Bone marrow (tissue), 2 donors: ENCODE data around the gene EVA1C.
"Not testable (repeated sequence)": the region's sequence is repeated elsewhere in the genome, so short reads cannot be mapped to it uniquely, and the experiment has no call there.

Source experiments
- DNase-seq, 2 donors: peaks; one replicate each; lab custom pipeline; 2025; lab: John Stamatoyannopoulos, UW

The EVA1C gene

GRCh38 chr21:32462564-32462963, 50.1 kb downstream of the EVA1C start:
- not testable (repeated sequence) for DNase-seq

GRCh38 chr21:32463367-32463766, 50.9 kb downstream of the EVA1C start:
- DNase-seq, result no peak

GRCh38 chr21:32463889-32464300, 51.4 kb downstream of the EVA1C start:
- DNase-seq, result no peak

- no peak for DNase-seq
These were observed 54.8 kb downstream of the EVA1C start for GRCh38 chr21:32467291-32467690.

GRCh38 chr21:32468681-32469111, 56.2 kb downstream of the EVA1C start:
- DNase-seq, result no peak

- DNase-seq, result no peak
These were observed 57.1 kb downstream of the EVA1C start for GRCh38 chr21:32469628-32470027.

GRCh38 chr21:32470206-32470605, 57.7 kb downstream of the EVA1C start:
- DNase-seq, result no peak

GRCh38 chr21:32472890-32473765, 60.6 kb downstream of the EVA1C start:
- no peak for DNase-seq

- no peak for DNase-seq
These were observed 61.9 kb downstream of the EVA1C start for GRCh38 chr21:32474179-32475059.

GRCh38 chr21:32475162-32475812, 62.8 kb downstream of the EVA1C start:
- no peak for DNase-seq

GRCh38 chr21:32476661-32477423, 64.3 kb downstream of the EVA1C start:
- no peak for DNase-seq

GRCh38 chr21:32477424-32477745, 64.9 kb downstream of the EVA1C start:
- DNase-seq, result no peak

- DNase-seq, result no peak
These were observed 69.4 kb downstream of the EVA1C start for GRCh38 chr21:32481875-32482408.

- DNase-seq, result no peak
These were observed 70.2 kb downstream of the EVA1C start for GRCh38 chr21:32482565-32483292.

- no peak for DNase-seq
These were observed 70.7 kb downstream of the EVA1C start for GRCh38 chr21:32483293-32483595.

- no peak for DNase-seq
These were observed 72.3 kb downstream of the EVA1C start for GRCh38 chr21:32484706-32485380.

GRCh38 chr21:32492376-32492775, 79.9 kb downstream of the EVA1C start:
- no peak for DNase-seq

GRCh38 chr21:32494934-32495709, 82.6 kb downstream of the EVA1C start:
- no peak for DNase-seq

- DNase-seq, result no peak
These were observed 84.1 kb downstream of the EVA1C start for GRCh38 chr21:32496568-32496967.
